HG02852 (cell line): ENCODE results near the gene AGFG2.

Experiments used
- ATAC-seq: cut with Tn5 transposase; IDR thresholded peaks from one replicate; pipeline ENCODE4 v1.9.1; 2021; ENCODE audit warnings: mild to moderate bottlenecking, moderate library complexity; ENCODE audit not compliant: unreplicated experiment

Gene AGFG2

GRCh38 chr7:100570954-100571828 is 32.2 kb downstream of the AGFG2 start:
- no peak for ATAC-seq

DNA sequence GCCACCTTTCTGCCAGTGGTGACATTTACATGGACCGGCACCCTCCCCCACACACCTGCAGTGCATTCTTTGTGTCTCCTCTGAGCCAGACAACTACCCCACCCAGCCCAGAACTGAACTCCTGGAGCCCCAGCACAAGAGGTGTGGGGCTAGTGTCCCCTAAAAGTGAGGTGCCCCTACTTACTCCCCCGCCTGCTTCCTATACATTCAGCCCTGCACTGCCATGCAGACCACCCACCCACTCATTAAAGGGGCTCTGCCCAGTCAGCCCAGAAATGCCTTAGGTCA is 32.8 kb downstream of the AGFG2 start:
- no peak for ATAC-seq

DNA sequence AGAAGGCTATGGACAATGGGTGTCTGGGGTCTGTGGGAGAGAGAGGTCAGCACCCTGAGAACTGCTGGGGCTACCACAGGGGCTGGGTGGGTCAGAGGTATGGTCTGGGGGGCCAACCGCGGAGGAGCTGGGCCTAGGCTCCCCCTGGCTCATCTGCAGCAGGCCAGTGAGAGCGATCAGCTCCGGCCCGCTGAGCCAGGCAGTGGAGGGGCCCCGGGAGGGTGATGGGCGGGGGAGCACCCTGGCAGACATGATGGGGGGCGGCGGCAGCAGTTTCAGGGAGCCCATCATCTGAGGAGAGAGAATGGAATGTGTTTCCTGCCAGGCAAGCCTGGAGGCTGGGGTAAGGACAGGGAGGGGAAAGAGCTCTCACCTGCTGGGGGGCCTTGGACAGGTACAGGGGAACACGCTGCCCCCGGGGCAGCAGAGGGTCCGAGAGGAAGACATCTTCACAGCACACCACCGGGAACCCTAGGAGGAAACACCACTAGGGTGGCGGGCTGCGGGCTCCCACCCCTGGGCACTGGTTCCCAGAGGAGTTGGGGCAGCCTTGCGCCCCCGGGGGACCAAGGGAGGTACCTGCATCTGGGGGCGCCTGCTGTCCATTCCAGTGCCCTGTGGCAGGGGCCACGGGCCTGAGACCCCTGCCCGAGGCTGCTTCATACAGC is 33.4 kb downstream of the AGFG2 start:
- ATAC-seq, result no peak

DNA sequence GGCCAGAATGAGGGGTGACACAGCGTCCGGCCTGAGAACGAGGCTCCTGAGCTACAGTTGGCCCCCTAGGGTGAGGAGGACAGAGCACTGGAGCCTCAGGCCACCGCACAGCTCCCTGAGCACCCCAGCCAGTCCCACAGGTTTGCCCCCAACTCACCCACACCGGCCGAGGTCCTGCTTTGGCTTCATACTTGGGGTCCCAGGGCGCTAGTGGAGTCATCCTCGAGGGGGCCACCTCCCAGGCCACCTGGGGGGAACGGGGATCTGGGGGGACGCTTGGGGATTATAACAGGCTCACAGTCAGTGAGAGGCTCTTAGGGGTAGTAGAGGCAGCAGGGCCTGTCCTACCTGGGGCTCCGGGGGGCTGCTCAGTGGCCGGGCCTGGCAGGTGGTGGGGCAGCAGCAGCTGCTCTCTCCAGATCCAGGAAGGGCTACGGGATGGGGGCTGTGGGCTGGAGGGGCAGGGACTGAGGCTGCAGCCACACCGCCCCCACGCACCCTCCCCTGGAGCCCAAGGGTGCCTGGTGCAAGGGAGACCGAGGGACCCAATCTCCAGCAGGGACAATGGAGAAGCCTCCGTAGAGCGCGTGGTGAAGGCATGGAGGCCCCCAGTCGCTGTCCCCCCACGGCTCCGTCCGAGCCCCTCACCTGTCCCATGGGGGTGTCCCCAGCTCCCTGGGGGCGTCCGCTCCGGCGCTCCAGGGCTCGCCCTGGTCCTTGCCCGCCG is 34.1 kb downstream of the AGFG2 start:
- ATAC-seq, result no peak

DNA sequence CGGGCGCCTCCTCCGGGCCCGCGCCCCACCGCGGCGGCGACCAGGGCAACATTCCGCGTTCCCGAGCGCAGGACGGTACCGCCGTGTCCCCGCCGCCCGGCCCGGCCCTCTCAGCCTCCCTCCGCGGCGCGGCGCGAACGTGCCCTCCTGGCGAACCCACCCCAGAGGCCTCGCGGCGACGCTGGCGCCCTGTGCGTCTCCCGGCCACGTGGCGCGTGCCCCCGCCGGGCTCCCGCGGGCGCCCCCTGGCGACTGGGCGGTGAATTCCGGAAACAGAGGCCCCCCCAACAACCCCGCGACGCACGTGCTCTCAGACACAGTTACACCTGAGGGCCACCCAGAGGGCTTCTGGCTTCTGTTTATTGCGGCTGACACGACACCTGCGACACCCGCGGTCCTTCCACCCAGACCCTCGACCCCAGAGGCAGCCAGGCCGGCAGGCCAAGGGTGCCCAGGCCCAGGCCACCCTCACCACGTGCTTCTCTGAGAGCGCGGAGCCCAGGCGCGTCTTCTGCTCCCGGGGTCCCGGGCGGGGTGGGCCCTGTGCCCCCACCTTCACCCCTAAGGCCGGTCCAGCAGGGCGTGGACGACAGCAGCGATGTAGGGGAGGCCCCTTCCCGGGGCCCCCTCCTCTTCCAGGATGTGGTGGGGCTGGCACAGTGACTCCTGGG is 34.8 kb downstream of the AGFG2 start, which contains the start of gene SAP25:
SAP25 (minus strand) TSS at position 210 of the 671 bp plus-strand sequence; CDS start at position 52, 158 bp downstream.
- ATAC-seq, result no peak

- ATAC-seq, result no peak
Measured at GRCh38 chr7:100574362-100575205, 35.6 kb downstream of the AGFG2 start.

DNA sequence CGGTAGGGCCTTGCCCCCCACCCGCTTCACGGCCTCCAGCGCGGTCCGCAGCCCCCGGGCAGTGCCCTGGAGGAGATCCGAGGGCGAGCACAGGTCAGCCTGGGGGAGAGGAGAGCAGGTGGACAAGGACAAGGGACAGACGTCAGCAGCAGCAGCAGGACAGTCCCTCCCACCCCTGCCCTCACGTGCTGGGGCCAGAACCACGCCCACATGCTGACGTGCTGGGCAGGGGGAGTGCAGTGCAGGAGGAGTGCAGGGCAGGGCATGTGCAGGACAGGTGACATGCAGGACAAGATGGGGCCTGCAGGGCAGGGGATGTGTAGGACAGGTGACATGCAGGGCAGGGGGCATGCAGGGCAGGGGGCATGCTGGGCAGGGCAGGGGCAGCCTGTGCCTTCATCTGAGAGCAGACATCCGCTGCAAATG is 36.2 kb downstream of the AGFG2 start:
- no peak for ATAC-seq

- no peak for ATAC-seq
Measured at GRCh38 chr7:100575746-100576383, 36.9 kb downstream of the AGFG2 start.

- no peak for ATAC-seq
Measured at GRCh38 chr7:100576384-100576993, 37.5 kb downstream of the AGFG2 start.

DNA sequence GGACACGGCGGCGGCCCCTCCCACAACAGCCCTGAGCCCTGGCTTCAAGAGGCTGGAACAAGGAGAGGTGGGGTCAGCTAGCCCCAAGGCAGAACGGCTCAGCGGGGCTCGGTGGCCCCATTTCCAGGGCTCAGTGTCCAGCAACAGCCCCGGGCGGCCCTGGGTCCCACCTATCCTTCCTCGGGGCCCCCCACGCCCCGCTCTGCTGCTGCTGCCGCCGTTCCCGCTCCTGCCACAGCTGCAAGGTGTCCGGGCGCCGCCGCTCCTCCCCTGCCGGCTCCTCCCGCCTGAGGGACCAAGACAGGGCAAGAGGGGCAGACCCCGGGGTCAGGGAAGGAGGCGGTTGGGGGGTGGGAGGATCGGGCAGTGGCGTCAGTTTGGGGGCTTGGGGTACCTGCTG is 38.1 kb downstream of the AGFG2 start:
- no peak for ATAC-seq

GRCh38 chr7:100577507-100577906 is 38.5 kb downstream of the AGFG2 start:
- ATAC-seq, result no peak

DNA sequence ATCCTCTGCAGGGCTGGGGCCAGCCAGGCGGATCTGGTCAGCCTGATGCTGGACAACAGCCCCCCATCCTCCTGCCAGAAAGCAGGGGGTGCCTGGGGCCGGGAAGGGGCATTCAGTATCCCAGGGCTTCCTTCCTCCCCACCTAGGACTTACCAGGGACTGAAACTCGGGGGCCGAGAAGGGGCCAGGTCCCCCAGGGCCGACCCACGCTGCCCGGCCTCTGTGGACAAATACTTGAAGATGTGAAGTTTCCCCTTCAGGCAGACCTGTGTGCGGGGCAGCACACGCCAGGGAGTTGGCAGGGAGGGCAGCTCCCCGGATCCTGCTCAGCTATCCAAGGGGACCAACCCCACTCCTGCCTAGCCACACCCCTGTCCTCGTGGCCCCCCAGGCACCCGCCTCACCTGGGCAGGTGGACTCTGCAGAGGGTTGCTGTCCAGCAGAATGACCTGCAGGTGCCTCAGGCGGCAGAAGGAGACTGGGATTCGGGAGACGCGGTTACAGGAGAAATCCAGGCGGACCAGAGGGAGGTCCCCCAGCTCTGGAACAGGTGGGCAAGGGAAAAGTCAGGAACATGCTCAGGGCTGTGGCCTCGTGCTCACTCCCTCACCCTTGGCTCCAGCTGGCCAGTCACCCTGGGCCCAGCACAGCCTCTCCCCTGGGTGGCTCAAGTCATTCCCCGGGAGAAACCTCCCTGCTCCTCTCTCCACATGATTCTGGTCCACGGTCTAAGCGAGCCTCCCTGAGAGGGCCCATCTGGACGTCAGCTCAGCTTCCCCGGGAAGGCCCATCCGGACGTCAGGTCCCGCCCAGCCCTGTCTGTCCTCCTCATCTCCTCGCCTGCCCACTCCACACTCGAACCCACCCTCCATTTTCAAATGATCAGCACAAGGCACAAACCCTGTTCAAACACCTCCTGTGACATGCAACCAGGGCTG is 39.5 kb downstream of the AGFG2 start:
- ATAC-seq, result no peak

DNA sequence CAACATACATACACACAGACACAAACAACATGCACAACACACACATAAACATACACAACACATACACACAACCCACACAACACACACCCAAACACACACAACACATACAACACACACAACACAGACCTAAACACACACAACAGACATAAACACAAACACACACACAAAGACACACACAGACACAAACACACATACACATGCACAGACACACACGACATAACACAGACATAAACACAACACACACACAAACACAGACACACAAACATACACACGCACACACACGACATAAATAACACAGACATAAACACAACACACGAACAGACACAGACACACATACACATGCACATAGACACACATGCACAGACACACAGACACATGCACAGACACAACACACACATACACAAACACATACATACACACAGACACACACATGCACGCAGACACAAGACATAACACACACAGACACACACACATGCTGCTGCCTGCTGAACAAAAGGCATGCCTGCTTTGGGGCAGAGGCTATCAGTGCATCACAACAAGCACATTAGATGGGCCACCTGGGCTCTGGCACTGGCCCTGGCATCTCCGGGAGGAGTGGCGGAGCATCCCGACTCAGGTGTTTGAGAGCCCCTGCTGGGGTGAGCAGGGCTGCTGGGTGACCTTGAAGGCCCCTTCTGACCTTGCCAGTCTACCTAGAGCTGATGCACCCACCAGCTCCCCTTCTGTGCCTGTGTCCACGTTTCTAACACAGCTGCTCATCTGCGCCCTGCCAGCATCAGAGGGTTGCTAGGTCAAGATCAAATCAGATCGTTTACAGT is 41.7 kb downstream of the AGFG2 start:
- no peak for ATAC-seq

- ATAC-seq, result no peak
Measured at GRCh38 chr7:100582041-100582579, 43.1 kb downstream of the AGFG2 start.

DNA sequence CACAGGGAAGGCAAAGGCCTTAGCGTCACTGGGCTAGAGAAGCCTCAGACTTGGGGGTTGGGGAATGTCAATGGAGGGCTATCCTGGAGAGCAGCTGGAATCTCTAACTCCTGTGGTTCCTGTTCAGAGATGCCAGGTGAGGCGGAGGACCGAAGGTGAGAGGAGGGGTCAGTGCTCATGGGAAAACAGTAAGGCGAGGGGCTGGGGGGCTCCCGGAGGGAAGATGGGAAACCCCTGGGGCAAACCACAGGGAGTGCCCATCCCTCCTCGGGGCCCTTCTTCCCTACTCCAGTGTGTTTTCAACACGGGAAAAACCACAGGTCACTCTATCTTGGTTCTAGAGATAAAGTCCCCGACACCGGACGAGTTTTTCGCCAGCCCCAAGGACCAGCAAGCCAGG is 43.6 kb downstream of the AGFG2 start:
- no peak for ATAC-seq

GRCh38 chr7:100583132-100584053 is 44.4 kb downstream of the AGFG2 start:
- ATAC-seq, result no peak
